ENCODE results near the gene TMEM204.

TMEM204 gene

GRCh38 chr16:1553946-1554825 lies 20.7 kb downstream of the TMEM204 start:
- in situ Hi-C loops (cut with MboI; ENCODE audit: low sequenced_read_pairs): no loop called here

DNA sequence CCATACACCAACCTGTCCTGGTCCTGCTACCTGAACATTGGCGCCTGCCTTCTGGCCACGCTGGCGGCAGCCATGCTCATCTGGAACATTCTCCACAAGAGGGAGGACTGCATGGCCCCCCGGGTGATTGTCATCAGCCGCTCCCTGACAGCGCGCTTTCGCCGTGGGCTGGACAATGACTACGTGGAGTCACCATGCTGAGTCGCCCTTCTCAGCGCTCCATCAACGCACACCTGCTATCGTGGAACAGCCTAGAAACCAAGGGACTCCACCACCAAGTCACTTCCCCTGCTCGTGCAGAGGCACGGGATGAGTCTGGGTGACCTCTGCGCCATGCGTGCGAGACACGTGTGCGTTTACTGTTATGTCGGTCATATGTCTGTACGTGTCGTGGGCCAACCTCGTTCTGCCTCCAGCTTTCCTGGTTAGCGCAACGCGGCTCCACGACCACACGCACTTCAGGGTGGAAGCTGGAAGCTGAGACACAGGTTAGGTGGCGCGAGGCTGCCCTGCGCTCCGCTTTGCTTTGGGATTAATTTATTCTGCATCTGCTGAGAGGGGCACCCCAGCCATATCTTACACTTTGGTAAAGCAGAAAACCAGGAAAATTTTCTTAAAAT lies 21.5 kb downstream of the TMEM204 start:
- in situ Hi-C loops (cut with MboI; ENCODE audit: low sequenced_read_pairs): no loop called here

- in situ Hi-C loops (cut with MboI; ENCODE audit: low sequenced_read_pairs): no loop called here
Measured at GRCh38 chr16:1556254-1556653, 22.8 kb downstream of the TMEM204 start.

DNA sequence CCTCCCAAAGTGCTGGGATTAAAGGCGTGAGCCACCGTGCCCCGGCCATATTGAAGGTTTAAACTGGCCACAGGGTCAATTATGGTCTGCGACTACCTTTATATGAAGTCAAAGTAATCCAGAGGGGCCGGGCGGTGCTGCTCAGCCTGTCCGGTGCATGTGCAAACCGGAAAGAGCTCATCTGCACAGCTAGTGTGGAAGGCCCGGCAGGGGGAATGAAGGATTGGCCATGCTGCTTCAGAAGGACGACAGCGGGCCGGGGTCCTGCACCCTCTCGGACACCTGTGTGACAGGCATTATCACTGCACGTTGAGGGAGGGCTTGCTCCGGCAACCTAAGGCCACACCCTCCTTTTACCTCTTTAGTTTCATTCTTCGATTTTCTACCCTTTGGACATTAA lies 23.6 kb downstream of the TMEM204 start:
- in situ Hi-C loops (cut with MboI; ENCODE audit: low sequenced_read_pairs): no loop called here

DNA sequence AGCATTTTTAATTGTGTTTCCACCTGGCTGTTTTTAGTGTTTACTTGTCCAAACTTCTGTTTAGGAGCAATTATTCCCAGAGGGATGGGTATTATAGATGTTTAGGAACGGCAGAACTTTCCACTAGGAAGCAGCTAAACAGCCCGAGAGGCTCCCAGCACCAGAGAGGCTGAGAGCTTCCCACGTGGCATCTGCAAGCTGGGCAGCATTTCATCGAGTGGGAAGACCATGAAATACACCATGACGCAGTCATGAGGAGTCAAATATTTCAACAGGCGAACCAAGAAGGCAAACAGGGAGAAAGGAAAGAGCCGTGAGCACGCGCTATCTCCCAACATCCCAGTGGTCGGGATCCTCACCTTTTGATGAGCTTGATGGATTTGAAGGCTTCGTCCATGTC lies 24.1 kb downstream of the TMEM204 start:
- in situ Hi-C loops (cut with MboI; ENCODE audit: low sequenced_read_pairs): no loop called here

GRCh38 chr16:1559446-1559975 lies 26.0 kb downstream of the TMEM204 start:
- in situ Hi-C loops (cut with MboI; ENCODE audit: low sequenced_read_pairs): no loop called here

- in situ Hi-C loops (cut with MboI; ENCODE audit: low sequenced_read_pairs): no loop called here
Measured at GRCh38 chr16:1560153-1560552, 26.7 kb downstream of the TMEM204 start.

GRCh38 chr16:1560866-1561265 lies 27.4 kb downstream of the TMEM204 start:
- in situ Hi-C loops (cut with MboI; ENCODE audit: low sequenced_read_pairs): no loop called here

DNA sequence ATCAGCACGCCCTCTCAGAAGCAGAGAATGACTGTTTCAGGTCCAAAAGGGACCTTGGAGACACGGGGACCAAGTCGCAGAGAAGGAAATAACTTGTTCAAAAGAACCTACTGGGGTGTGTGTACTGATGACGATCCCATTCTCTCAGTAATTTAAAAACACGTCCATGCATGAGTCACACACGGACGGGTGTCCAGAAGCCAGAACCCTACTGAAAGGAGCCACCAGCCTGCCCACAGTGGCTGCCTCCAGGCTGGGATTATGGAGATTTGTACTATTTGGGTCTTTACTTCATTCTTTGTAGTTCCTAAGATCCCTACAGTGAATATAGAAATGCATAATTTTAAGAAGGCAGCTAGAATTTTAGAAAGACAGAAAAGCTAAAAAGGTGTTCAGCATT lies 27.8 kb downstream of the TMEM204 start:
- in situ Hi-C loops (cut with MboI; ENCODE audit: low sequenced_read_pairs): no loop called here

GRCh38 chr16:1561836-1562235 lies 28.4 kb downstream of the TMEM204 start:
- in situ Hi-C loops (cut with MboI; ENCODE audit: low sequenced_read_pairs): no loop called here

GRCh38 chr16:1563786-1564185 lies 30.3 kb downstream of the TMEM204 start:
- in situ Hi-C loops (cut with MboI; ENCODE audit: low sequenced_read_pairs): no loop called here

- in situ Hi-C loops (cut with MboI; ENCODE audit: low sequenced_read_pairs): no loop called here
Measured at GRCh38 chr16:1564325-1564724, 30.9 kb downstream of the TMEM204 start.

- in situ Hi-C loops (cut with MboI; ENCODE audit: low sequenced_read_pairs): no loop called here
Measured at GRCh38 chr16:1565083-1565805, 31.8 kb downstream of the TMEM204 start.

- in situ Hi-C loops (cut with MboI; ENCODE audit: low sequenced_read_pairs): no loop called here
Measured at GRCh38 chr16:1567988-1568387, 34.5 kb downstream of the TMEM204 start.

DNA sequence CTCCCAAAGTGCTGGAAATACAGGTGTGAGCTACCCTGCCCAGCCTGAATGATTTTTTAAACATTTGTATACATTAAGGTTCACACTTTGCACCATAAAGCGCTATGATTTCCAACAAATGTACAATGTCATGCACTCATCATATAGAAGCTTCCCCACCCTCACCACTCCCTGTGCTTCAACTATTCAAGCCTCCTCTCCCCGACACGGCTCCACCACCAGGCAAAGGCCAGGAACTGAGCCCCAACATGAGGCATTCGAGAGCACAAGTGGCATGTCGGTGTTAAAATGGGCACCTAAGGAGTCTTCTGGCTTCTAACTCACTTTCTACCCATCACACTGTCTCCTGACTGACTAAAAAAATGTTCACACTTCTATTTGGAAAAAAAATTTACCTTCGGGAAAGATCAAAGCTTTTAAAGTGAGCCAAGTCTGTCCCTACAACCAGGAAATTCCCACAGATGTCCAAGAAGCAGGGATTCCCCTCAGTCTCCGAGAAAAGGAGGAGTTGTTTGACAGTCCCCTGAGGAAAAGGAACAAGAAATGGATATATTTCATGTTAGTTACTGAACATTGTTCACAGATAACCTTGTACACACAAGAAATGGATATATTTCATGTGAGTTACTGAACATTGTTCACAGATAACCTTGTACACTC lies 37.7 kb downstream of the TMEM204 start:
- in situ Hi-C loops (cut with MboI; ENCODE audit: low sequenced_read_pairs): no loop called here

DNA sequence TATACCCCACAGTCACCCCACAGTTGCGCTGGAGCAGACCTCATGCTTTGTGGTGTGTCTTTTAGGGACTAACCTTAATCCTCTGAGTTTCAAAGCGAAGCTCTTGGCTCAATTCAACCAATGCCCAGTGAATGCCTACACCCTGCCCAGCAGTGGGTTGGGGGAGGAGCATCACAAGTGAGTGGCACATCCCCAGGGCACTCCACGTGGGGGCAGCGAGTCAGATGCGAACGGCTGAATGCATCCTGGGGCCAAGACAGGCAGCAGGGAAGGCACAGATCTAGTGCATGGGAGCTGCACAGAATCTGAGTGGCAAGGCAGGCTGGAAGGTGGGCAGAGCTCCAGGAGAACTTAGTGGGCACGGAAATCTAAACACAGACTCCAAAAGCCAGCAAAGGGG lies 39.2 kb downstream of the TMEM204 start:
- in situ Hi-C loops (cut with MboI; ENCODE audit: low sequenced_read_pairs): no loop called here

- in situ Hi-C loops (cut with MboI; ENCODE audit: low sequenced_read_pairs): no loop called here
Measured at GRCh38 chr16:1573301-1573700, 39.8 kb downstream of the TMEM204 start.

DNA sequence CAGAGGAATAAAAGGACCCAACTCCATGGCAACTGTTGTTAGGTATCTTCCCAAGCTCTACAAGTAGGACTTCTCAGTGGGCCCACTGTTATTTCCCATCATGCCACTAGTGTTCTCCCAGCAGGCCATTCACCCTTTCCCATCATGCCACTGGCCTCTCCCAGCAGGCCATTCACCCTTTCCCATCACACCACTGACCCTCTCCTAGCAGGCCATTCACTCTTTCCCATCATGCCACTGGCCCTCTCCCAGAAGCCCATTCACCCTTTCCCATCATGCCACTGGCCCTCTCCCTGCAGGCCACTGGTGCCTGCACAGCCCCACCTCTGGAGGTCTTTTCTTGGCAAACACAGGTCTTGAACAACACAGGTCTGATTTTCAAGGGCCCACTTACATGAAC lies 42.1 kb downstream of the TMEM204 start:
- in situ Hi-C loops (cut with MboI; ENCODE audit: low sequenced_read_pairs): no loop called here

GRCh38 chr16:1579214-1579613 lies 45.7 kb downstream of the TMEM204 start:
- in situ Hi-C loops (cut with MboI; ENCODE audit: low sequenced_read_pairs): no loop called here

DNA sequence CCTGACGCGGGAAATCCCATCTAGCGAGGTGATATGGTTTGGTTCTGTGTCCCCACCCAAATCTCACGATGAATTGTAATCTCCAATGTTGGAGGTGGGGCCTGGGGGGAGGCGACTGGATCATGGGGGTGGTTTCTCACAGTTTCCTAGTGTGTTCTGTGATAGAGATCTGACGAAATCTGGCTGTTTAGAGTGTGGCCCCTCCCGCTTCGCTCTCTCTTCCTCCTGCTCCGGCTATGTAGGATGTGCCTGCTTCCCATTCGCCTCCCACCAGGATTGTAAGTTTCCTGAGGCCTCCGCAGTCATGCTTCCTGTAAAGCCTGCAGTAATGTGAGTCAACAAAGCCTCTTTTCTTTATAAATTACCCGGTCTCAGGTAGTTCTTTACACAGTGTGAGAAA lies 46.8 kb downstream of the TMEM204 start:
- in situ Hi-C loops (cut with MboI; ENCODE audit: low sequenced_read_pairs): no loop called here

GRCh38 chr16:1580956-1581355 lies 47.5 kb downstream of the TMEM204 start:
- in situ Hi-C loops (cut with MboI; ENCODE audit: low sequenced_read_pairs): no loop called here
